ENCODE data around the gene TFAP2B.
A peak's percentile ranks its signal among the peaks of the same experiment; 100 is the strongest.

The TFAP2B gene

GRCh38 chr6:50819904-50820868, 1.5 kb downstream of the TFAP2B start:
- TF ChIP-seq GATA3 (IDR thresholded peaks at IDR 0.05; ENCODE audit: low read depth, low read length) (no peak), GATA2 (IDR thresholded peaks at IDR 0.05; ENCODE audit: low read depth, low read length) (no peak)

GRCh38 chr6:50820869-50821264, 2.2 kb downstream of the TFAP2B start:
- TF ChIP-seq GATA2 (IDR thresholded peaks at IDR 0.05; ENCODE audit: low read depth, low read length) (no peak), GATA3 (IDR thresholded peaks at IDR 0.05; ENCODE audit: low read depth, low read length) (no peak)

GRCh38 chr6:50821441-50822077, 2.9 kb downstream of the TFAP2B start:
- TF ChIP-seq GATA3 (IDR thresholded peaks at IDR 0.05; ENCODE audit: low read depth, low read length) = no peak
- TF ChIP-seq GATA2 (IDR thresholded peaks at IDR 0.05; ENCODE audit: low read depth, low read length) = peak; percentile 63

- TF ChIP-seq GATA2 (IDR thresholded peaks at IDR 0.05; ENCODE audit: low read depth, low read length) = no peak
- TF ChIP-seq GATA3 (IDR thresholded peaks at IDR 0.05; ENCODE audit: low read depth, low read length) = no peak
These were observed 3.4 kb downstream of the TFAP2B start for GRCh38 chr6:50822078-50822476.

GRCh38 chr6:50823094-50823920, 4.6 kb downstream of the TFAP2B start:
- TF ChIP-seq GATA2 (IDR thresholded peaks at IDR 0.05; ENCODE audit: low read depth, low read length) (no peak), GATA3 (IDR thresholded peaks at IDR 0.05; ENCODE audit: low read depth, low read length) (no peak)

- TF ChIP-seq GATA2 (IDR thresholded peaks at IDR 0.05; ENCODE audit: low read depth, low read length) (no peak), GATA3 (IDR thresholded peaks at IDR 0.05; ENCODE audit: low read depth, low read length) (no peak)
These were observed 5.9 kb downstream of the TFAP2B start for GRCh38 chr6:50824552-50824951.

- no peak for TF ChIP-seq GATA2 (IDR thresholded peaks at IDR 0.05; ENCODE audit: low read depth, low read length)
- TF ChIP-seq GATA3 (IDR thresholded peaks at IDR 0.05; ENCODE audit: low read depth, low read length) = no peak
These were observed 6.8 kb downstream of the TFAP2B start for GRCh38 chr6:50825375-50826036.

GRCh38 chr6:50826037-50826761, 7.5 kb downstream of the TFAP2B start:
- no peak for TF ChIP-seq GATA2 (IDR thresholded peaks at IDR 0.05; ENCODE audit: low read depth, low read length)
- no peak for TF ChIP-seq GATA3 (IDR thresholded peaks at IDR 0.05; ENCODE audit: low read depth, low read length)

GRCh38 chr6:50826803-50827202, 8.1 kb downstream of the TFAP2B start:
- TF ChIP-seq GATA3 (IDR thresholded peaks at IDR 0.05; ENCODE audit: low read depth, low read length) (no peak), GATA2 (IDR thresholded peaks at IDR 0.05; ENCODE audit: low read depth, low read length) (no peak)

GRCh38 chr6:50829049-50829448, 10.4 kb downstream of the TFAP2B start:
- TF ChIP-seq GATA3 (IDR thresholded peaks at IDR 0.05; ENCODE audit: low read depth, low read length) = no peak
- TF ChIP-seq GATA2 (IDR thresholded peaks at IDR 0.05; ENCODE audit: low read depth, low read length) = no peak

GRCh38 chr6:50829898-50830444, 11.3 kb downstream of the TFAP2B start:
- TF ChIP-seq GATA2 (IDR thresholded peaks at IDR 0.05; ENCODE audit: low read depth, low read length) (no peak), GATA3 (IDR thresholded peaks at IDR 0.05; ENCODE audit: low read depth, low read length) (no peak)

GRCh38 chr6:50831186-50831585, 12.5 kb downstream of the TFAP2B start:
- TF ChIP-seq GATA2 (IDR thresholded peaks at IDR 0.05; ENCODE audit: low read depth, low read length) (0 out of 2 replicates have a peak, but pooled peaks have one; percentile 24), GATA3 (IDR thresholded peaks at IDR 0.05; ENCODE audit: low read depth, low read length) (no peak)

GRCh38 chr6:50832912-50833311, 14.2 kb downstream of the TFAP2B start:
- TF ChIP-seq GATA2 (IDR thresholded peaks at IDR 0.05; ENCODE audit: low read depth, low read length) (peak; percentile 59; the same call in 1 of the 2 replicates), GATA3 (IDR thresholded peaks at IDR 0.05; ENCODE audit: low read depth, low read length) (peak; percentile 44; the same call in 1 of the 2 replicates)
